PFSK-1 (cell line): ENCODE results near the gene KDM4B.

ENCODE experiments used
- FOXP2 ChIP-seq: optimal IDR thresholded peaks from 2 replicates; pipeline ENCODE3; 2011; ENCODE audit warnings: borderline replicate concordance, control low read depth, inconsistent platforms; ENCODE audit not compliant: insufficient read depth; ENCODE audit errors: extremely low read length, extremely low read depth
- POLR2AphosphoS5 ChIP-seq: IDR thresholded peaks from 2 replicates; pipeline ENCODE4 v1.6.1; 2012; ENCODE audit warnings: low read depth, mild to moderate bottlenecking, control low read depth, low read length, moderate library complexity
- SIN3A ChIP-seq: IDR thresholded peaks from 2 replicates; pipeline ENCODE4 v1.6.1; 2012; ENCODE audit warnings: mild to moderate bottlenecking, low read length, moderate library complexity, borderline replicate concordance; ENCODE audit not compliant: insufficient read depth
- TAF1 ChIP-seq: IDR thresholded peaks from 2 replicates; pipeline ENCODE4 v1.6.1; 2012; ENCODE audit warnings: low read length, control low read depth, borderline replicate concordance; ENCODE audit not compliant: insufficient read depth
- TF ChIP-seq, protein P1 (sequence below), 2 experiments: IDR thresholded peaks; 2 replicates each; pipeline versions ENCODE4 v1.6.1 to v1.8.0; 2011 to 2012; ENCODE audit warnings: low read depth in 2 of 2, low read length in 2 of 2, control low read depth in 1 of 2, inconsistent platforms in 1 of 2, mild to moderate bottlenecking in 1 of 2, moderate library complexity in 1 of 2; ENCODE audit not compliant: insufficient read depth in 1 of 2

Gene KDM4B

DNA sequence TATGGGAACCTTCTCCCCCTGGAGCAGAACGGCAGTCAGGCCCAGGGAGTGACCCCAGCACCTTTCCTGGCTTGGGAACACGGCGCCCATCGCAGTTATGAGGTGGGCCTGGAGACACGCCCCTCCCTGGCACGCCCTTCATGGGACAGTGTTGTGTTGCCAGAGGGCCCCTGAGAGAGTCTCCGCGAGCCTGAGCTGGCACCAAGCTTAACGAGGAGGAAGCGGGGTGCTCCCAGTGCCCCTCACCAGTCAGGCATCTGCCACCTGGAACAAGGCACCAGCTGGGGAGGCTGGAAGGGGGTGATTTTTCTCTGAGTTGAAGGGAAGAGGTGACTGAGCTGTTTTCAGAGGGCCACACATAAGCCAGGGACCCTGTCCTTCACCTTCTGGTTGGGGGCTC, 180.6 kb downstream of the KDM4B start:
- TF ChIP-seq SIN3A (no peak), FOXP2 (no peak), TAF1 (no peak), POLR2AphosphoS5 (no peak)
- TF ChIP-seq, protein P1, sequence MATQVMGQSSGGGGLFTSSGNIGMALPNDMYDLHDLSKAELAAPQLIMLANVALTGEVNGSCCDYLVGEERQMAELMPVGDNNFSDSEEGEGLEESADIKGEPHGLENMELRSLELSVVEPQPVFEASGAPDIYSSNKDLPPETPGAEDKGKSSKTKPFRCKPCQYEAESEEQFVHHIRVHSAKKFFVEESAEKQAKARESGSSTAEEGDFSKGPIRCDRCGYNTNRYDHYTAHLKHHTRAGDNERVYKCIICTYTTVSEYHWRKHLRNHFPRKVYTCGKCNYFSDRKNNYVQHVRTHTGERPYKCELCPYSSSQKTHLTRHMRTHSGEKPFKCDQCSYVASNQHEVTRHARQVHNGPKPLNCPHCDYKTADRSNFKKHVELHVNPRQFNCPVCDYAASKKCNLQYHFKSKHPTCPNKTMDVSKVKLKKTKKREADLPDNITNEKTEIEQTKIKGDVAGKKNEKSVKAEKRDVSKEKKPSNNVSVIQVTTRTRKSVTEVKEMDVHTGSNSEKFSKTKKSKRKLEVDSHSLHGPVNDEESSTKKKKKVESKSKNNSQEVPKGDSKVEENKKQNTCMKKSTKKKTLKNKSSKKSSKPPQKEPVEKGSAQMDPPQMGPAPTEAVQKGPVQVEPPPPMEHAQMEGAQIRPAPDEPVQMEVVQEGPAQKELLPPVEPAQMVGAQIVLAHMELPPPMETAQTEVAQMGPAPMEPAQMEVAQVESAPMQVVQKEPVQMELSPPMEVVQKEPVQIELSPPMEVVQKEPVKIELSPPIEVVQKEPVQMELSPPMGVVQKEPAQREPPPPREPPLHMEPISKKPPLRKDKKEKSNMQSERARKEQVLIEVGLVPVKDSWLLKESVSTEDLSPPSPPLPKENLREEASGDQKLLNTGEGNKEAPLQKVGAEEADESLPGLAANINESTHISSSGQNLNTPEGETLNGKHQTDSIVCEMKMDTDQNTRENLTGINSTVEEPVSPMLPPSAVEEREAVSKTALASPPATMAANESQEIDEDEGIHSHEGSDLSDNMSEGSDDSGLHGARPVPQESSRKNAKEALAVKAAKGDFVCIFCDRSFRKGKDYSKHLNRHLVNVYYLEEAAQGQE (IDR thresholded peaks at IDR 0.05; ENCODE audit: insufficient read depth in 1 of 2, low read depth in 2 of 2, low read length in 2 of 2) = no peak

DNA sequence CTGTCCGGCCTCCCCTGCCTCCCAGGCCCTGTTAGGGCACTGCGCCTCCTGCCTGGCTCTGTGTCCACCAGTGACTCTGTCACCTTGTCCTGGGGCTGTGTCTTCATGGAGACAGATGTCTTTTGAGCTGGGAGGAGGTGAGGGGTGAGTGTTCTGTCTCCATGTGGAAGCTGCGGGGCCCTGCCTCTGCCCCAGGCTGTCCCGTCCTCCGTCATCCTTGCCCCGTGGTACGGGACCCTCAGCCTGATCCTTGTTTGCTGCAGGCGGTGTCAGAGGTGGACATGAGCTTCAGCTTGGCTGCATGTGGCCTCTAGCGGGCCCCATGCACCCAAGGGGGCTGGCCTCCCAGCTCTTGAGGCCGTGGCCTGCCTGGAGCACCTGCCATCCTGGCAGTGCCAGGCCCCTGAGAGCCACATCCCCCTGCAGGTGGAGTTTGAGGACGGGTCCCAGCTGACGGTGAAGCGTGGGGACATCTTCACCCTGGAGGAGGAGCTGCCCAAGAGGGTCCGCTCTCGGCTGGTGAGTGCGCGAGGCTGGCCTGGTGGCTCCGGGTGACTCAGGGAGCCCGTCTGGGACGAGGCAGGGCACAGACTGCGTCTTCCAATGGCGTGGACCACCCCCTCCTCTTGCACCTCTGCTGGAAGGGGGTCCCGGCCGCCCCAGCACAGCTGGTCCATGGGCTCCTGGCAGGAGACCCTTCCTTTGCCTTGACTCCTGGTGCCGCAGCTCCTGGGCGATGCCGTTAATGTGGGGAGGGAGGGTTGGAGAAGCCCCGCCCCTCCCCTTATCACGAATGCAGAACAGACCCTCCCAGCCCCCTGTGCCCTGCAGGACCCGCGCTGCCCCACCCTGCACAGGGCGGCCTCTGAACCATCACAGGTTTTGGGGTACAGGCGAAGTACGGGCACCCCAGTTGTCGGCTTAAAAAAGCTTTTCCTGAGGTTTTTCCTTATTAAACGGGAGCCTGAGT, 181.3 kb downstream of the KDM4B start:
- TF ChIP-seq, protein P1 (IDR thresholded peaks at IDR 0.05; ENCODE audit: insufficient read depth in 1 of 2, low read depth in 2 of 2, low read length in 2 of 2) = no peak
- no peak for TF ChIP-seq SIN3A
- no peak for TF ChIP-seq POLR2AphosphoS5
- no peak for TF ChIP-seq FOXP2
- no peak for TF ChIP-seq TAF1

DNA sequence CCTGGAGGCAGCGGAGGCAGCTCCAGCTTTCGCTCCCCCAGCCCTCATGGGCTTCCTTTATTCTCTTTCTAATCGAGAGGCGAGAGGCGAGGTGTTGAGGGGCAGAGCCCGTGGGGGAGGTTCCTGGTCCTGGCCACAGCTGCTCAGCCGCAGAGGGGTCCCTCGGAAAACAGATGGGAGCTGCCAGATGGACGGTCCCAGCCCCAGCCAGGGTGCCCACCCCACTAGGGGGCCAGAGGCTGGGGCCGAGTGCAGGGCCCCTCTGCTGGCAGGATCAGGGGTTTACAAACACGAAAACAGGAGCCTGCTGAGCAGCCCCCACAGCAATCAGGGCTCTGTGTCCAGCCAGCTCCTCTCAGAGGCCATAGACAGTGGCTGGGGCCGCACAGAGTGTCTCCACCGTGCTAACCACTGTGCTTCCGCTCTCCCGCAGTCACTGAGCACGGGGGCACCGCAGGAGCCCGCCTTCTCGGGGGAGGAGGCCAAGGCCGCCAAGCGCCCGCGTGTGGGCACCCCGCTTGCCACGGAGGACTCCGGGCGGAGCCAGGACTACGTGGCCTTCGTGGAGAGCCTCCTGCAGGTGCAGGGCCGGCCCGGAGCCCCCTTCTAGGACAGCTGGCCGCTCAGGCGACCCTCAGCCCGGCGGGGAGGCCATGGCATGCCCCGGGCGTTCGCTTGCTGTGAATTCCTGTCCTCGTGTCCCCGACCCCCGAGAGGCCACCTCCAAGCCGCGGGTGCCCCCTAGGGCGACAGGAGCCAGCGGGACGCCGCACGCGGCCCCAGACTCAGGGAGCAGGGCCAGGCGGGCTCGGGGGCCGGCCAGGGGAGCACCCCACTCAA, 182.2 kb downstream of the KDM4B start:
- no peak for TF ChIP-seq POLR2AphosphoS5
- TF ChIP-seq SIN3A = no peak
- no peak for TF ChIP-seq FOXP2
- no peak for TF ChIP-seq TAF1
- TF ChIP-seq, protein P1 (IDR thresholded peaks at IDR 0.05; ENCODE audit: insufficient read depth in 1 of 2, low read depth in 2 of 2, low read length in 2 of 2) = no peak

DNA sequence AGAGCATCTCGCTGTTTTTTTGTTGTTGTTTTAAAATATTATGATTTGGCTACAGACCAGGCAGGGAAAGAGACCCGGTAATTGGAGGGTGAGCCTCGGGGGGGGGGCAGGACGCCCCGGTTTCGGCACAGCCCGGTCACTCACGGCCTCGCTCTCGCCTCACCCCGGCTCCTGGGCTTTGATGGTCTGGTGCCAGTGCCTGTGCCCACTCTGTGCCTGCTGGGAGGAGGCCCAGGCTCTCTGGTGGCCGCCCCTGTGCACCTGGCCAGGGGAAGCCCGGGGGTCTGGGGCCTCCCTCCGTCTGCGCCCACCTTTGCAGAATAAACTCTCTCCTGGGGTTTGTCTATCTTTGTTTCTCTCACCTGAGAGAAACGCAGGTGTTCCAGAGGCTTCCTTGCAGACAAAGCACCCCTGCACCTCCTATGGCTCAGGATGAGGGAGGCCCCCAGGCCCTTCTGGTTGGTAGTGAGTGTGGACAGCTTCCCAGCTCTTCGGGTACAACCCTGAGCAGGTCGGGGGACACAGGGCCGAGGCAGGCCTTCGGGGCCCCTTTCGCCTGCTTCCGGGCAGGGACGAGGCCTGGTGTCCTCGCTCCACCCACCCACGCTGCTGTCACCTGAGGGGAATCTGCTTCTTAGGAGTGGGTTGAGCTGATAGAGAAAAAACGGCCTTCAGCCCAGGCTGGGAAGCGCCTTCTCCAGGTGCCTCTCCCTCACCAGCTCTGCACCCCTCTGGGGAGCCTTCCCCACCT, 183.3 kb downstream of the KDM4B start:
- no peak for TF ChIP-seq POLR2AphosphoS5
- TF ChIP-seq, protein P1 (IDR thresholded peaks at IDR 0.05; ENCODE audit: insufficient read depth in 1 of 2, low read depth in 2 of 2, low read length in 2 of 2) = no peak
- TF ChIP-seq TAF1 = no peak
- no peak for TF ChIP-seq SIN3A
- no peak for TF ChIP-seq FOXP2
